DOHH2 (cell line): ENCODE measurements around the gene MXD3.

Source experiments
- H3F3A ChIP-seq: fragments of 200-600 bp; sonication (generic), shearing (Covaris generic); 2 replicates; pipeline ENCODE4 v1.6.0; 2016; ENCODE audit warnings: antibody characterized with exemption, mild to moderate bottlenecking; ENCODE audit not compliant: control insufficient read depth, insufficient read depth
- H3K27ac ChIP-seq: fragments of 200-600 bp; sonication (generic); 2 replicates; pipeline ENCODE4 v1.5.1; 2014; ENCODE audit warnings: low read depth, mild to moderate bottlenecking, low read length, moderate library complexity
- H3K27me3 ChIP-seq: fragments of 200-600 bp; sonication (generic); 2 replicates; pipeline ENCODE4 v1.6.1; 2014; ENCODE audit warnings: mild to moderate bottlenecking, low read length, mixed read lengths; ENCODE audit not compliant: control insufficient read depth
- H3K36me3 ChIP-seq: fragments of 200-600 bp; sonication (generic); 2 replicates; pipeline ENCODE4 v1.6.1; 2014; ENCODE audit warnings: mild to moderate bottlenecking, low read length, moderate library complexity, mixed read lengths; ENCODE audit not compliant: control insufficient read depth
- H3K4me1 ChIP-seq: fragments of 200-600 bp; sonication (generic); 2 replicates; pipeline ENCODE4 v1.6.1; 2014; ENCODE audit warnings: mild to moderate bottlenecking, low read length, mixed read lengths; ENCODE audit not compliant: control insufficient read depth
- H3K4me2 ChIP-seq: fragments of 200-600 bp; sonication (generic); 2 replicates; pipeline ENCODE4 v1.6.0; 2014; ENCODE audit warnings: mild to moderate bottlenecking, low read length, moderate library complexity
- H3K4me3 ChIP-seq: fragments of 200-600 bp; sonication (generic); 2 replicates; pipeline ENCODE4 v1.5.1; 2014; ENCODE audit warnings: mild to moderate bottlenecking, low read length, mixed read lengths
- H3K79me2 ChIP-seq: fragments of 200-600 bp; sonication (generic); 2 replicates; pipeline ENCODE4 v1.6.1; 2014; ENCODE audit warnings: mild to moderate bottlenecking, low read length, mixed read lengths; ENCODE audit not compliant: control insufficient read depth
- H3K9me2 ChIP-seq: fragments of 200-600 bp; sonication (generic); replicated peaks from 2 replicates; pipeline ENCODE4 v1.6.1; 2014; ENCODE audit warnings: mild to moderate bottlenecking, low read length, mixed read lengths; ENCODE audit not compliant: control insufficient read depth
- H3K9me3 ChIP-seq: fragments of 200-600 bp; sonication (generic); 2 replicates; pipeline ENCODE4 v1.6.1; 2014; ENCODE audit warnings: antibody characterized with exemption, low read length, mixed read lengths; ENCODE audit not compliant: control insufficient read depth, insufficient read depth
- H4K20me1 ChIP-seq: fragments of 200-600 bp; sonication (generic); 2 replicates; pipeline ENCODE4 v1.6.0; 2014; ENCODE audit warnings: low read depth, mild to moderate bottlenecking, antibody characterized with exemption, low read length, moderate library complexity; ENCODE audit not compliant: control insufficient read depth, insufficient read depth
- CTCF ChIP-seq: fragments of 200-600 bp; sonication (generic); IDR thresholded peaks from one replicate; pipeline ENCODE4 v1.5.1; 2014; ENCODE audit warnings: antibody characterized with exemption, mild to moderate bottlenecking, low read depth, low read length; ENCODE audit not compliant: poor library complexity, severe bottlenecking
- EZH2phosphoT487 ChIP-seq: fragments of 200-600 bp; sonication (generic); IDR thresholded peaks from 2 replicates; pipeline ENCODE4 v1.6.1; 2017; ENCODE audit warnings: borderline replicate concordance, mild to moderate bottlenecking, antibody characterized with exemption, low read length, moderate library complexity, mixed read lengths

The MXD3 gene

GRCh38 chr5:177356746-177357145 is 45.0 kb upstream of the MXD3 start:
- Histone ChIP-seq H3K79me2 (peaks cover 13% of the 10 kb centered on the region), H3K27me3 (no peaks in the 10 kb centered on the region), H3K36me3 (no peaks in the 10 kb centered on the region), H3F3A (peaks cover 4% of the 10 kb centered on the region; the same call in 1 of the 2 replicates), H4K20me1 (no peaks in the 10 kb centered on the region), H3K9me3 (peaks cover 4% of the 10 kb centered on the region; the same call in 1 of the 2 replicates), H3K9me2 (no peaks in the 10 kb centered on the region), H3K4me1 (peaks cover 61% of the 10 kb centered on the region), H3K4me3 (peak overlapping the region; percentile 91), H3K4me2 (peak overlapping the region; percentile 90), H3K27ac (no peak overlapping the region)
- TF ChIP-seq CTCF (no peak), EZH2phosphoT487 (no peak)

- H3K36me3 ChIP-seq, result 0 out of 2 replicates have a peak, but pooled peaks cover 4% of the 10 kb centered on the region
- H3F3A ChIP-seq, result 0 out of 2 replicates have a peak, but pooled peaks cover 2% of the 10 kb centered on the region
- H3K27me3 ChIP-seq, result no peaks in the 10 kb centered on the region
- H3K4me1 ChIP-seq, result peaks cover 51% of the 10 kb centered on the region
- no peak overlapping the region for H3K27ac ChIP-seq
- TF ChIP-seq CTCF, result no peak
- TF ChIP-seq EZH2phosphoT487, result no peak
- no peaks in the 10 kb centered on the region for H4K20me1 ChIP-seq
- H3K79me2 ChIP-seq, result peaks cover 20% of the 10 kb centered on the region
- H3K4me3 ChIP-seq, result no peak overlapping the region
- no peak overlapping the region for H3K4me2 ChIP-seq
- no peaks in the 10 kb centered on the region for H3K9me2 ChIP-seq
- H3K9me3 ChIP-seq, result peaks cover 4% of the 10 kb centered on the region; the same call in 1 of the 2 replicates
Observed at GRCh38 chr5:177355868-177356168, 44.1 kb upstream of the MXD3 start.

GRCh38 chr5:177355162-177355867 is 43.6 kb upstream of the MXD3 start:
- Histone ChIP-seq H3K9me3 (peaks cover 4% of the 10 kb centered on the region; the same call in 1 of the 2 replicates), H3K36me3 (peaks cover 4% of the 10 kb centered on the region), H3K9me2 (no peaks in the 10 kb centered on the region), H3K27me3 (no peaks in the 10 kb centered on the region), H3K4me2 (no peak overlapping the region), H3K4me3 (no peak overlapping the region), H3K27ac (no peak overlapping the region), H3K79me2 (peaks cover 25% of the 10 kb centered on the region), H3K4me1 (peaks cover 55% of the 10 kb centered on the region), H3F3A (0 out of 2 replicates have a peak, but pooled peaks cover 2% of the 10 kb centered on the region), H4K20me1 (peaks cover 3% of the 10 kb centered on the region; the same call in 1 of the 2 replicates)
- no peak for TF ChIP-seq EZH2phosphoT487
- TF ChIP-seq CTCF, result no peak
